CD4-positive, alpha-beta memory T cell (primary cell): ENCODE data around the gene BLVRA. TPM values are rescaled to one million over a fixed set of nuclear protein-coding genes. Genes with fewer than 3 reads are reported as not detected.
"Not testable (repeated sequence)": the region's sequence is repeated elsewhere in the genome, so short reads cannot be mapped to it uniquely, and the experiment has no call there.

Experiments used
- CTCF ChIA-PET: fragments of 350-600 bp; sonication (Branson Sonifier 250); formaldehyde crosslinking; loops from one replicate; lab custom pipeline; 2021; ENCODE audit warnings: inconsistent platforms; ENCODE audit not compliant: partially characterized antibody; lab: Charles Lee
- POLR2A ChIA-PET: fragments of 350-600 bp; sonication (Branson Sonifier 250); formaldehyde crosslinking; loops from one replicate; lab custom pipeline; 2021; ENCODE audit not compliant: partially characterized antibody; lab: Charles Lee
- DNase-seq, 5 donors: peaks; one replicate each; pipeline versions ENCODE4 v3.0.0 to v3.0.0-alpha.2; 2020 to 2022; ENCODE audit warnings: mixed read lengths in 1 of 5
- H3K27ac ChIP-seq: one replicate; pipeline ENCODE4 v1.7.0; 2013; ENCODE audit warnings: low read depth, low read length
- H3K27me3 ChIP-seq: 2 replicates; pipeline ENCODE4 v1.7.0; 2013; ENCODE audit warnings: mild to moderate bottlenecking, low read length, moderate library complexity; ENCODE audit not compliant: insufficient read depth
- H3K36me3 ChIP-seq: 2 replicates; pipeline ENCODE4 v1.7.0; 2013; ENCODE audit warnings: mild to moderate bottlenecking, low read length, moderate library complexity; ENCODE audit not compliant: insufficient read depth
- H3K4me1 ChIP-seq: 2 replicates; pipeline ENCODE4 v1.7.0; 2013; ENCODE audit warnings: mild to moderate bottlenecking, low read length, moderate library complexity; ENCODE audit not compliant: insufficient read depth
- H3K4me3 ChIP-seq, 2 donors: one replicate each; pipeline ENCODE4 v1.7.0; 2013; ENCODE audit warnings: low read length in 2 of 2, mild to moderate bottlenecking in 1 of 2
- H3K9me3 ChIP-seq, 2 donors: one replicate each; pipeline ENCODE4 v1.7.0; 2013; ENCODE audit warnings: low read length in 2 of 2, control low read depth in 1 of 2; ENCODE audit not compliant: control insufficient read depth in 1 of 2
- H3K27ac Mint-ChIP-seq, 7 donors: one replicate each; pipeline ENCODE4 v1.8.0; 2020 to 2021; ENCODE audit warnings: mixed read lengths in 7 of 7, mild to moderate bottlenecking in 6 of 7, inconsistent platforms in 3 of 7, moderate library complexity in 3 of 7
- H3K27me3 Mint-ChIP-seq, 2 donors: one replicate each; pipeline ENCODE4 v1.8.0; 2020 to 2021; ENCODE audit warnings: mixed read lengths in 2 of 2
- H3K36me3 Mint-ChIP-seq, 2 donors: one replicate each; pipeline ENCODE4 v1.8.0; 2020 to 2021; ENCODE audit warnings: mixed read lengths in 2 of 2, inconsistent platforms in 1 of 2, mild to moderate bottlenecking in 1 of 2
- H3K4me1 Mint-ChIP-seq, 4 donors: one replicate each; pipeline ENCODE4 v1.8.0; 2020 to 2021; ENCODE audit warnings: mixed read lengths in 4 of 4, mild to moderate bottlenecking in 1 of 4
- H3K4me3 Mint-ChIP-seq, 8 donors: one replicate each; pipeline ENCODE4 v1.8.0; 2020 to 2021; ENCODE audit warnings: mixed read lengths in 8 of 8, mild to moderate bottlenecking in 7 of 8, moderate library complexity in 6 of 8, inconsistent platforms in 3 of 8
- H3K9me3 Mint-ChIP-seq, 8 donors: one replicate each; pipeline ENCODE4 v1.8.0; 2020 to 2021; ENCODE audit warnings: mixed read lengths in 8 of 8, mild to moderate bottlenecking in 5 of 8, inconsistent platforms in 3 of 8, moderate library complexity in 1 of 8
- intact Hi-C: fragments of 100-400 bp; cut with micrococcal nuclease; formaldehyde crosslinking; loops from one replicate; pipeline ENCODE4 v1.15.1; 2023
- polyA plus RNA-seq, 2 donors: library from polyadenylated mRNA; unstranded; fragments of 300-500 nt; fragmentation: Illumina TruSeq; gene quantifications; one replicate each; pipeline ENCODE4 v1.2.3, GENCODE V29; 2021
- total RNA-seq, 2 experiments: library from RNA; stranded (reverse); gene quantifications; one replicate each; pipeline ENCODE4 v1.2.3, GENCODE V29; 2021

The BLVRA gene
- total and polyA plus RNA-seq, 4 experiments from 2014 or later, result 18.1 to 105 (median 45.7) TPM

DNA sequence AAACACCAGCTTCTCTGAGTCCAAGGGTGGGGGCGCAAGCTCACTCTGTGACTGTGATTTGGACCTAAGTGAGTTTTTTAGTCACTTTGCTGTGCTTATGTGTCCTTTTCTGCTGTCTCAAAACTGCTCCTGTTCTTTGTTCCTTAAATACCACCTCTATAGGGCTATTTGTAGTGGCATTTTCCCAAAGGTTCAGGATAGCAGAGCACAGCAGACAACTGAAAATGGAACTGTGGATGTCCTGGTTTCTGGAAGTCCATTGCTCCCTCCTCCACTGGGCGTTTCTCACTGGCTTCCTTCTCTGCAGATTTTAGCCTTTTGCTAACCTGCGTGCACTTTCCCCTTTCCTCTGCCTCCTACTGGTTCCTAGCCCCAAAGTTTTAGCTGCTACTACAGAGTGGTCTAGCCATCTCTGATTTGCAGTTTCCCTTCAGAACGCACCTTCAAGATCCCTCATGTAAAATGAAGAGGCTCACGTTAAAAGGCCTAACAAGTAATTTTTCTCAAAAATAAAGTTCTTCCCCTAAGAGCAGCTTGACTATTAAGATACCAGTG lies 25.6 kb downstream of the BLVRA start:
- ChIA-PET CTCF (no interaction called here), POLR2A (interaction anchor here (1.2 kb wide), 1 partner anchor 26 kb away, joined by 3 read pairs; the partner anchor contains the start of gene BLVRA)
- Histone ChIP-seq H3K9me3 (no peaks in the 10 kb centered on the region), H3K36me3 (peaks cover 5% of the 10 kb centered on the region), H3K27ac (no peak overlapping the region), H3K4me1 (peaks cover 28% of the 10 kb centered on the region), H3K27me3 (no peaks in the 10 kb centered on the region), H3K4me3 (no peak overlapping the region)
- Mint-ChIP-seq H3K27ac (peak overlapping the region in 5 of 7 donors; percentile 62 to 78 (median 73)), H3K36me3 (peaks cover 26 to 51% of the 10 kb centered on the region in 2 donors), H3K9me3 (peaks cover 0 to 2% (median 0%) of the 10 kb centered on the region in 8 donors), H3K4me3 (peak overlapping the region in 7 of 8 donors; percentile 13 to 76 (median 53)), H3K27me3 (no peaks in the 10 kb centered on the region), H3K4me1 (peaks cover 19 to 47% (median 27%) of the 10 kb centered on the region in 4 donors)
- DNase-seq, result no peak
- intact Hi-C loops, result no loop called here

- H3K27me3 ChIP-seq, H3K27me3 Mint-ChIP-seq, intact Hi-C loops, H3K9me3 ChIP-seq, H3K4me3 ChIP-seq, H3K27ac ChIP-seq, H3K36me3 ChIP-seq, H3K9me3 Mint-ChIP-seq: not testable (repeated sequence)
- ChIA-PET POLR2A (interaction anchor here (1.2 kb wide), 1 partner anchor 26 kb away, joined by 3 read pairs; the partner anchor contains the start of gene BLVRA), CTCF (interaction anchor here (0.8 to 1.5 kb wide), 2 partner anchors 19 to 54 kb away, joined by 3 read pairs; no protein-coding TSS in a partner anchor)
- Mint-ChIP-seq H3K36me3 (peaks cover 30 to 56% of the 10 kb centered on the region in 2 donors), H3K27ac (peak overlapping the region in 6 of 7 donors; percentile 17 to 78 (median 64)), H3K4me1 (peaks cover 18 to 42% (median 23%) of the 10 kb centered on the region in 4 donors), H3K4me3 (peak overlapping the region in 7 of 8 donors; percentile 13 to 76 (median 40))
- peaks cover 24% of the 10 kb centered on the region for H3K4me1 ChIP-seq
- peak in 1 of 5 donors; percentile 6 for DNase-seq
Measured at GRCh38 chr7:43784585-43785087, 26.2 kb downstream of the BLVRA start.

DNA sequence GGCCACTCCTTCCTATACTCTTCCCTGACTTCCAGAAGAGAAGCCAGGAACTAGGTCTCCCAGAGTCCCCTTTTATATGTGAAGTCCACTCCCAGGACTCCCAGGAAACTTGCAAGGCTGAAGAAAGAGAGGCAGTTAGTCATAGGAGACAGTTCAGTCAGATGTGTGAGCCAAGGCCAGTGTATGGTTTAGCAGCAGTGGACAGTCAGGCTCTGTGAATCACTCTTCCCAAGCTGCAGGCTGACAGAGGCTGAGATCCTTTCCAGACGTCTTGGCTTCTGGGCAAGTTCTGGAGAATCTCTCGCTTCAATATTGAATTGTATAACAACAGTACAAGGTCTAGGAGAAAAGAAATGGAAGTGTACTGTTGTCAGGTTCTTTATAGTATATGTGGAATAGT lies 26.9 kb downstream of the BLVRA start:
- H3K4me1 ChIP-seq, result peaks cover 19% of the 10 kb centered on the region
- H3K9me3 Mint-ChIP-seq, result no peaks in the 10 kb centered on the region
- H3K4me3 ChIP-seq, result no peak overlapping the region
- H3K36me3 ChIP-seq, result peaks cover 5% of the 10 kb centered on the region
- CTCF ChIA-PET, result interaction anchor here (0.6 to 1.5 kb wide), 4 partner anchors 20 to 71 kb away, joined by 3 read pairs; no protein-coding TSS in a partner anchor
- H3K27ac ChIP-seq, result no peak overlapping the region
- H3K9me3 ChIP-seq, result no peaks in the 10 kb centered on the region
- no peaks in the 10 kb centered on the region for H3K27me3 Mint-ChIP-seq
- H3K4me1 Mint-ChIP-seq, result peaks cover 16 to 39% (median 23%) of the 10 kb centered on the region in 4 donors
- H3K27ac Mint-ChIP-seq, result no peak overlapping the region
- no peaks in the 10 kb centered on the region for H3K27me3 ChIP-seq
- peaks cover 34 to 56% of the 10 kb centered on the region in 2 donors for H3K36me3 Mint-ChIP-seq
- no peak overlapping the region for H3K4me3 Mint-ChIP-seq
- intact Hi-C loops, result no loop called here
- POLR2A ChIA-PET, result interaction anchor here (1.2 kb wide), 1 partner anchor 27 kb away, joined by 3 read pairs; the partner anchor contains the start of gene BLVRA
- DNase-seq, result no peak

DNA sequence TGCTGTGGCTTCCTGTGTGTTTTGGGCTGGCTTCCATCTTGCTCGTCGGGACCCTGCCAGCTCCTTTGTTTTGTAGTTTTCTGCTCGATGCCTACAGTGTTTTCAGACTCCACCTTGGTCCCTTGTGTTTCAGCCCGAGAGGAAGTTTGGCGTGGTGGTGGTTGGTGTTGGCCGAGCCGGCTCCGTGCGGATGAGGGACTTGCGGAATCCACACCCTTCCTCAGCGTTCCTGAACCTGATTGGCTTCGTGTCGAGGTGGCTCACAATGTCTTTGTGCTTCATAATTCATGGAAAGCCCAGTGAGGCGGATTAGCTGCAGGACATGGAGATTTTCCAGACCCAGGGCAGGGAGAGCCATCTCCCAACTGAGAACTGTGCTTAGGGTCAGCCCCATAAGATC lies 29.3 kb downstream of the BLVRA start:
- peaks cover 19% of the 10 kb centered on the region for H3K36me3 ChIP-seq
- H3K9me3 ChIP-seq, result no peaks in the 10 kb centered on the region
- Mint-ChIP-seq H3K36me3 (peaks cover 50 to 58% of the 10 kb centered on the region in 2 donors), H3K9me3 (no peaks in the 10 kb centered on the region), H3K27ac (no peak overlapping the region), H3K4me3 (no peak overlapping the region), H3K4me1 (peaks cover 11 to 28% (median 15%) of the 10 kb centered on the region in 4 donors), H3K27me3 (no peaks in the 10 kb centered on the region)
- no peaks in the 10 kb centered on the region for H3K27me3 ChIP-seq
- POLR2A ChIA-PET, result no interaction called here
- no peak for DNase-seq
- no peak overlapping the region for H3K27ac ChIP-seq
- CTCF ChIA-PET, result interaction anchor here (1.0 to 2.7 kb wide), 2 partner anchors 52 to 206 kb away, joined by 3 to 7 read pairs; partner anchors contain the start of gene STK17A
- H3K4me3 ChIP-seq, result no peak overlapping the region
- intact Hi-C loops, result no loop called here
- H3K4me1 ChIP-seq, result peaks cover 17% of the 10 kb centered on the region

DNA sequence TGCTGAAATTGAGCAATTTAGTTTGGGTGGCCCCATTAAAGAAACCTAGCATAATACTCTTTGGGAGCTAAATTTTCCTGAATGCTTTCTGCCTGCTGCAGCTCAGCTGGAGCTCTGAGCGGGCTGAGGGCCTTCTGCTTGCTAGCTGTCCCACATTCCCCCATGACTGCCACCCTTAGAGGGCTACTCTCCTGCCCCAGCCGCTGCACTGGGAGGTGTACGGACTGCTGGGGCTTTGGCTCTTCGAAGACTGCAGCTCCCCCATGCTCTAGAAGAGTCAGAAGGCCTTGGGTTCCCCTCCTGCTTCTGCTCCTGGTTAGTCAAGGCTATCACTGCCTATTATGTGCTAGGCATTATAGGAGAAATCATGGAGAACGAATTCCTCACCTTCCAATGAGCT lies 31.5 kb downstream of the BLVRA start:
- Mint-ChIP-seq H3K27ac (no peak overlapping the region), H3K36me3 (peaks cover 52 to 54% of the 10 kb centered on the region in 2 donors), H3K4me3 (no peak overlapping the region), H3K27me3 (no peaks in the 10 kb centered on the region), H3K9me3 (no peaks in the 10 kb centered on the region), H3K4me1 (peaks cover 7 to 14% (median 12%) of the 10 kb centered on the region in 4 donors)
- no peaks in the 10 kb centered on the region for H3K27me3 ChIP-seq
- intact Hi-C loops, result no loop called here
- H3K4me1 ChIP-seq, result peaks cover 5% of the 10 kb centered on the region
- ChIA-PET POLR2A (no interaction called here), CTCF (interaction anchor here (0.9 to 2.7 kb wide), 3 partner anchors 9 to 208 kb away, joined by 3 to 7 read pairs (median 4); partner anchors contain the start of gene STK17A)
- DNase-seq, result no peak
- H3K4me3 ChIP-seq, result no peak overlapping the region
- no peaks in the 10 kb centered on the region for H3K9me3 ChIP-seq
- peaks cover 19% of the 10 kb centered on the region for H3K36me3 ChIP-seq
- no peak overlapping the region for H3K27ac ChIP-seq

GRCh38 chr7:43790834-43791233 lies 32.4 kb downstream of the BLVRA start:
- Mint-ChIP-seq H3K36me3 (peaks cover 54 to 56% of the 10 kb centered on the region in 2 donors), H3K27ac (peak overlapping the region in 1 of 7 donors; percentile 4), H3K9me3 (no peaks in the 10 kb centered on the region), H3K4me3 (no peak overlapping the region), H3K4me1 (peaks cover 7 to 13% (median 12%) of the 10 kb centered on the region in 4 donors), H3K27me3 (no peaks in the 10 kb centered on the region)
- no peaks in the 10 kb centered on the region for H3K9me3 ChIP-seq
- intact Hi-C loops, result no loop called here
- H3K27ac ChIP-seq, result no peak overlapping the region
- ChIA-PET POLR2A (no interaction called here), CTCF (interaction anchor here (1.8 kb wide), 1 partner anchor 8 kb away, joined by 4 read pairs; no protein-coding TSS in a partner anchor)
- peaks cover 19% of the 10 kb centered on the region for H3K36me3 ChIP-seq
- no peaks in the 10 kb centered on the region for H3K4me1 ChIP-seq
- DNase-seq, result no peak
- no peak overlapping the region for H3K4me3 ChIP-seq
- H3K27me3 ChIP-seq, result no peaks in the 10 kb centered on the region

GRCh38 chr7:43791665-43792064 lies 33.2 kb downstream of the BLVRA start:
- intact Hi-C loops, result no loop called here
- H3K9me3 ChIP-seq, result no peaks in the 10 kb centered on the region
- Mint-ChIP-seq H3K36me3 (peaks cover 54 to 56% of the 10 kb centered on the region in 2 donors), H3K4me1 (peaks cover 2 to 5% (median 5%) of the 10 kb centered on the region in 4 donors), H3K27me3 (no peaks in the 10 kb centered on the region), H3K27ac (peak overlapping the region in 2 of 7 donors; percentile 5 to 53), H3K4me3 (no peak overlapping the region), H3K9me3 (no peaks in the 10 kb centered on the region)
- no peaks in the 10 kb centered on the region for H3K27me3 ChIP-seq
- CTCF ChIA-PET, result interaction anchor here (1.9 kb wide), 1 partner anchor 209 kb away, joined by 5 read pairs; the partner anchor contains the start of gene STK17A
- DNase-seq, result no peak
- H3K4me1 ChIP-seq, result no peaks in the 10 kb centered on the region
- H3K4me3 ChIP-seq, result no peak overlapping the region
- POLR2A ChIA-PET, result no interaction called here
- no peak overlapping the region for H3K27ac ChIP-seq
- H3K36me3 ChIP-seq, result peaks cover 19% of the 10 kb centered on the region
